HG03045 (cell line): ENCODE data around the gene FAAH.

Source experiments
- ATAC-seq: cut with Tn5 transposase; IDR thresholded peaks from one replicate; pipeline ENCODE4 v1.9.1; 2021; ENCODE audit warnings: mild to moderate bottlenecking, moderate library complexity; ENCODE audit not compliant: unreplicated experiment

FAAH gene

DNA sequence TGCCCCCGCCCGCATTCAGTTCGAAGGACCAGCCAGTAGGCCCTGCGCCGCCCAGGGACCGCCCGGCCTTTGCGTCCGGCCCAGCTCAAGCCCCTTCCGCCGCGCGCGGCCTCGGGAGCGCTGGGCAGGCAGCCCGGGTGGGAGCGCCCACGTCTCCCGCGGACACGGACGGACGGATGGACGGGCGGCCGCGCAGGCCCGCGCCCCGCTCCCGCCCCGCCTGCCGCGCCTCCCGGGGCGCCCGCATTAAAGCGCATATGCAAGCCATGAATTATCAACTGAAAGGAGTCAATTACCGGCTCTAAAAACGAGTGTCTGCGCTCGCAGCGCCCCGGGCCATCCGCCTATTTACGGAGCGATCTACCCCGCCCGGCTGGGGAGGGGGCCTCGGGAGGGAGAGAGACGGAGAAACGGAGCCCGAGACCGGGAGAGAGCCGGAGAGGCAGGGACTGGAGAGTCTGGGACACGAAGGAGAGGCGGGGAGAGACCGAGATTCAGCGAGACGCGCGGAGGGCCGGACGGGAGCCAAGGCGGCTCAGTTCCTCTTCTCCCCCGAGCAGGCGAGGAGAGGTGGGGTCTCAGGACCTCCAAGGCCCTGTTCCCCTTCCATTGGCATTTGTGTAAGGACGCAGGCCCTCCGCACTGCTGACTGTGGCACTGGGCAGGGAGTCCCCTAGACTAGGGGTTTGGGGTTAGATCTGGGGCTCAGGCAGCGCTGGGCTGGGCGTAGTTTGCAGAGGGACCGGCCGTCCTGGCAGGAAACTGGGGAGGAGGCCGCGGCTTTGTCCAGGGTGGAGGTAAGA lies 54.2 kb downstream of the FAAH start:
- ATAC-seq, result no peak

DNA sequence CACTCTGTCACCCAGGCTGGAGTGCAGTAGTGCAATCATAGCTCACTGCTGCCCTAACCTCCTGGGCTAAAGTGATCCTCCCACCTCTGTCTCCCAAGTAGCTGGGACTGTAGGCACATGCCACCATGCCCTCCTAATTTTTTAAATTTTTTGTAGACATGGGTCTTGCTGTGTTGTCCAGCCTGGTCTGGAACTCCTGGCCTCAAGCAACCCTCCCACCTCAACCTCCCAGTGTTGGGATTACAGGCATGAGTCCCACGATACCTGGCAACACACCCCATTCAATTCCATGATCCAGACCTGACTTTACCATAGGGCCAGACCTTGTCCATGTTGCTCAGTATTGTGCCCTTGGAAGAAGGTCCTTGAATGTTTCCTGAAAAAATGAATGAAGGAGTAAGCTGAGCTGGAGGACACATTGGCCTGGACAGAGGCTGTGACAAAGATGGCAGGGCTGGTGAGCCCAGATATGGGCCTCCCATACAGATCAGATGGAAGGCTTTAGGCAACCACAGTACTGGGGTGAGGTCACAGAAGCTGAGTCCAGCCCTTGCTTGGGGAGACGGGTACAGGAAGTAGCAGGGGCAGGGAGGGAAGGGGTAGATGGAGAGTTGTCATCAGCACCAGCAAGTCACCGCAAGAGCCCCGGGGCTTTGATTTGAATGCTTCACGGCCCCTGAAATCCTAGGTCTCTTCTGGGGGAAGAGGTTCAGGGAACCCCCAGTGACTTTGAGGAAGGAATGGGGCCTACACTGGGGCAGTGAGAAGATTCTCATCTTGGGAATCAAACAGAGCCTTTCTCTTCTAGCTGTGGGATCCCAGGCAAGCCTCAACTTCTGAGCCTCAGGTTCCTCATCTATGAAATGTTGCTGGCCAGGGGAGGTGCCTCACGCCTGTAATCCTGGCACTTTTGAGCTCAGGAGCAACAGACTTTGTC lies 55.4 kb downstream of the FAAH start:
- ATAC-seq, result no peak

DNA sequence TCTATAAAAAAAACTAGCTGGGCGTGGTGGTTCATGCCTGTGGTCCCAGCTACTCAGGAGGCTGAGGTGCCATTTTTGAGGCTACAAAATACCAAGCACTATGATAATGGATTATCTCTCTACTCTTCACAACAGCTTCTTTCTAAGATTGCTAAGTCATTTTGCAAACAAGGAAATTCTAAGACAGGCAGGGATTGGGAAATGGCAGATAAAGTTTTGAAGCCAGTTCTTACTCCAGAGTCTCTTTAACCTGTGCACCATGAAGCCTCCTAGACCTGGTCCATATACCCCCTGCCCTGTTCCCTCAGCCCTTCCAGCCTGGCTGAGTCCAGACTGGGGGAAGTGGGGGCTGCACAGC lies 56.0 kb downstream of the FAAH start:
- no peak for ATAC-seq

DNA sequence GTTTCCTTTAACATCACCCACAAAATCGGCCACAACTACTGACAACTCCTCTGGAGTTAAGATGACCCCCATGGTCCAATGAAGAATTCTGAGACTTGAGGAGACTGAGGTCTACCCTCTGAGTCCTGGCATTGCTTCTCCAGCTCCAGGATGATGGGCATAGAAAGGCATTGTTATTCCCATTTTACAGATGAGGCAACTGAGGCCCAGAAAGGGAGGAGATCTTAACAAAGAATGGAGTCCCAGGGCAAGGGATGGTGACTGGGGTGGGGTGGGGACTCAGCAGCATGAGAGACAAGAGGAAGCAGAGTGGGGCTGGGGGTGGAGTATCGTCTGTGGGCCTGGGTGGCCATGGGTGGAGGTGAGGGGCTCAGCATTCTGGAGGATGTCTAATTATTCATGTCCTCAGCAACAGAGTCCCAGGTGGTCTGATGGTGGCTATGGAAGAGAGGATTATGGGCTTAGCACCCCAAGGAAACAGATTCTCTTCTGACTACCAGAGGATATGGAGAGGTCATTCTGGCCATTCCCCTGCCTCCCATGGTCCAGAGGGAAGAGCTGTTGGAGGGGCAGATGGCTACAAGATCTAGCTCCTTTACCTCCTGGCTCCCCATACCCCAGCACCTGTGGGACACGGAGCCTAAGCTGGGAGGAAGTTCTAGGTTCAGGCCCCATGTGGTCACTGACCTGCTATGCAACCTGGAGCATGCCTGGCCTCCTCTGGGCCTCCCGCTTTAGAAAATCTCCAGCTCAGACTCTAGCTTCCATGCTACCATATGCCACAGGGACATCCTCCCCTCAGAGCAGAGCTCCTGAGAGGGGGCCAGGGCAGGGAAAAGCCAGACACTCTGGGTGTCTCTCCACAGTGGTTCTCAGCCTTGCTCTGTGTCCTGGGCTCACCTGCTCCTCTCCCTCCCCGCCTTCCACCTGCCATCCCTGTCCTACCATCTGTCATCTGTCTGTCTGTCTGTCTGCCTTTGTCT lies 58.1 kb downstream of the FAAH start:
- ATAC-seq, result no peak

DNA sequence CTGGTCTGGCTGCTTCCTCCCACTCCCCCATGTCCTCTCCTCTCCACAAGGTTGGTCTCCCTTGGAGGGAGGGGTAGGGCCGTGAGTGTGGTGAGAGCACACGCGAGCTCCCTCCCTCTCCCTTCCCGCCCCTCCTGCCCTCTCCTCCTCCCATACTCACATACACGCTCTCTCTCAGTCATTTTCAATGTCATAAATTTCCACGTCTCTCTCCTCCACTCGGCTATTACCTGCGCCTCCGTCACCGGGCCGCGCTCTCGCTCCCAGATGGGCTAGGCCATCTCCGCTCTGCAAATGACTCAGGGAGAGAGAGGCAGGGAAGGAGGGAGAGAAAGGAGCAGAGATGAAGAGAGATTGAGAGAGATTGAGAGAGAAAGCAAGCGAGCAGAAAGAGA lies 58.8 kb downstream of the FAAH start:
- ATAC-seq, result no peak

DNA sequence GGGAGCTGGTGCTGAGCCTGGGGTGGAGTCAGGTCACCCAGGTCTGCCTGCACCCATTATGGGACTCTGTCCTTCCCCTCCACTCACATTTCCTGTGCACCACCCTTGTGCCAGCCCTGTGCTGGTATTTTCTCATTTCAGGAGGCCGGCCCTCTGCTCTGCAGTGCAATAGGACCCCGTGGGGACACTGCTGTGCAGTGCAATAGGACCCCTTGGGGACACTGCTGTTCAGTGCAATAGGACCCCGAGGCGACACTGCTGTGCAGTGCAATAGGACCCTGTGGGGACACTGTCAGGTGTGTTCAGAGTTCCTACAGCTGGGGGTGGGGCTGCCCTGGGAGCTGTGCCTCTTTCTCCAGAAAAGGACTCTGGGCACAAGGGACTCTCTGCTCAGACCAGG lies 59.3 kb downstream of the FAAH start:
- ATAC-seq, result no peak

DNA sequence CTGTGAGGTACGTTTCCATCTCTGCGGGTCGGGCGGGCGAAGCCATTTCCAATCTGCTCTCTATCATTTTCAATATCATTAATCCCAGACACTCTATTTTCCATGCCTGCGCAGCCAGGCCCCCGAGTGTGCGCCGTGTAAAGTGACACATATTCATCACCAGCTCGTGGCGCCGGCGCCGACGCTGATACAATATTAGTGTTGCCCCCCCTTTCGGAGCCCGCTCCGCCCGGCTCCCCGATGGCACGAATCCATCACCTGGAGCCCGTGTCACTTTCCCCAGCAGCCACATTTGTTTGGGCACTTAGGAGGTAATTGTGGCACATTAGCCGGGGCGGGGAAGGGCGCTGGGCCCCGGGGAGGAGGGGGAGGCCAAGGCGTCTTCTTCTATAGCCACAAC lies 61.8 kb downstream of the FAAH start:
- ATAC-seq, result no peak

DNA sequence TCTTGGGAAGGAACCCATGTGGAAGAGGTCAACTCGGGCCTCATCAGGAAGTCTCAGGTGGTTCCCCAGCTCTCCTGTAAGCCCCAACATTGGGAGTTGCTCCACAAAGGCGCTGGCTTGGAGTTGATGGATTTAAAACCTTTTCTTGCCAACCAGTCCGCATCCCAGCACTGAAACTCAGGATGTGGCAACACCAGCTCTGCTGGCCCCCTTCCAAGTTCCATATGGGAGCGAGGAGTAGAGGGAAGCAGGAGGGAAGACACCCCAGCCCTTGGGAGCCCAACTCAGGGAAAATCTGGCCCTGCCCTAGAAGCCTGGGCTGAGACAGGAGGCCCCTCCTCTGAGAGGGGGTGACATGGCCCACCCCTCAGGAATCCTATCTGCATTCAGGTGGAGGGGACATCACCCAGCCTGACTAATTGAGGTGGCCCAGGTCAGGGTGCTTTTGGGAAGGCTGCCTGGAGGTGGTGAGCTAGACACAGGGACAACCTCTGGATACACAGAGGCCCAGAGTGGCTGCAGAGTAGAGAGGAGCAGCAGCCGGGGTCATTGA lies 62.4 kb downstream of the FAAH start:
- ATAC-seq, result no peak

DNA sequence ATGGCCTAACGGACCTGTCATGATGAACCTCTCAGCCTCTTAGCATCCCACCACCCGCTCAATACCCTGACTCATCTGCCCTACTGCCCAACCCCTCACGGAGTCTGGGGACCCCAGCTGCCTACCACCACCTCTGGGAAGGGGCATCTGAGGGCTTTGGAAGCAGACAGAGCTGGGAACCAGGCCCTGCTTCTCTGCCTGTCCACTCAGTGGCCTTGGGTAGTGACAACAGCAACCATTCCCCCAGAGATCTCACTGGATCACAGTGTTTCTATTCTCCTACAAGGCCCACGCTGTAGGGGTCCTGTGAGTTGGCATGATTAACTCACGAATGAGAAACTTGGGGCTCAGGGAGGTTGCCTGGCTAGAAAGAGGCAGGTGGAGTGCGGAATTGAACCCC lies 63.1 kb downstream of the FAAH start:
- no peak for ATAC-seq

DNA sequence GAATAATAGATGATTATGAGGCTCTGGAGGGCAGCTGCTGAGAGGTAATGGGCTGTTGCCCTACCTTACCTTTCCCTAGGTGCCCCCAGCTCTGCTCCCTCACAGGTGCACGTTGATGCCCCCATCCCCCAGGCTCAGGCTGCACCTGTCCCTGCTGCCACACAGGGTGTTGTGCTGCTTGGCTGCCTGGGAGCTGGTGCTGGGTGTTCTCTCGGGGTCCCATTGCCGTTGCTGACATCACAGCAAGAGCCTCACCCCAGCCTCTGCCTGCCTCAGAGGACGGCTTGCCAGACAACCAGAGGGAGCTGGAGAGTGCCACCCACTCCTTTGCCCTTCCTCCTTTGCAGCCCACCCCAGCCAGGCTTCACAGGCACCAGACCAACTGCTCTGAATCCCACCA lies 64.1 kb downstream of the FAAH start:
- ATAC-seq, result no peak

DNA sequence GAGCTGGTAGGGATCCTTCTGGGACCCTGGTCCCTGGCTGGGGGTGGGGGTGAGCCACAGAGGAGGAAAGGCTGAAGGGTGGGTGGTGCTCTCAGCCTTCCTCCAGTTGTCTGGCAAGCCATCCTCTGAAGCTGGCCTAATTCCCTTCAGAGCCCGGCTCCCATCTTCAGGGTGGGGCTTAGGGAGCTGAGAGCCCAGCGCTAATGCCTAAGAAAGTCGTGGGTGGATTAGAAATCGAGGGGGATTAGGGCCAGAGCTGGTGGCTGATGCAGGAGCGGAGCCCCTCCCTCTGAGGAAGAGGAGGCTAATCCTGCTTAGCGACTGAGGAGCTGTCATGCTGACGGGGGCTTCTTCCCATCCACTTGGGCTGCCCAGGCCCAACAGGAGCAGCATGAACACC lies 64.7 kb downstream of the FAAH start:
- no peak for ATAC-seq

DNA sequence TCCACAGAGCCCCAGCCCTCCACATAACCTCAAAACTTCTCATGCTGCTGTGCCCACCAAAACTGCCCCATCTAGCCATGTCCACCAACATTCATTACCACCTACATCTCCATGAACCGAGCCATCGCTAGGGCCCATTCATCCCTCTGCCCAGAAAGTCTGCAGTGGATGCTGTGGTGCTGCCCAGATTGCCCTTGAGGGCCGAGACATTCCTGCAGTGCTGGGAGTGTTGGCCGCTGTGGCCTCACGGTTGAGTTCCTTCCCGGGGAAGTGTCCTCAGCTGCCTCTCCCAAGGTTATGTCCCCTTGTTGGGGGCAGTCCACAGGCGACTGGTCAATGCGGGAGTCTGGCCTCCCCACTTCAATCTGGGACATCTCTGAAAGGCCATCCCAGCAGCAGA lies 65.2 kb downstream of the FAAH start:
- ATAC-seq, result no peak

DNA sequence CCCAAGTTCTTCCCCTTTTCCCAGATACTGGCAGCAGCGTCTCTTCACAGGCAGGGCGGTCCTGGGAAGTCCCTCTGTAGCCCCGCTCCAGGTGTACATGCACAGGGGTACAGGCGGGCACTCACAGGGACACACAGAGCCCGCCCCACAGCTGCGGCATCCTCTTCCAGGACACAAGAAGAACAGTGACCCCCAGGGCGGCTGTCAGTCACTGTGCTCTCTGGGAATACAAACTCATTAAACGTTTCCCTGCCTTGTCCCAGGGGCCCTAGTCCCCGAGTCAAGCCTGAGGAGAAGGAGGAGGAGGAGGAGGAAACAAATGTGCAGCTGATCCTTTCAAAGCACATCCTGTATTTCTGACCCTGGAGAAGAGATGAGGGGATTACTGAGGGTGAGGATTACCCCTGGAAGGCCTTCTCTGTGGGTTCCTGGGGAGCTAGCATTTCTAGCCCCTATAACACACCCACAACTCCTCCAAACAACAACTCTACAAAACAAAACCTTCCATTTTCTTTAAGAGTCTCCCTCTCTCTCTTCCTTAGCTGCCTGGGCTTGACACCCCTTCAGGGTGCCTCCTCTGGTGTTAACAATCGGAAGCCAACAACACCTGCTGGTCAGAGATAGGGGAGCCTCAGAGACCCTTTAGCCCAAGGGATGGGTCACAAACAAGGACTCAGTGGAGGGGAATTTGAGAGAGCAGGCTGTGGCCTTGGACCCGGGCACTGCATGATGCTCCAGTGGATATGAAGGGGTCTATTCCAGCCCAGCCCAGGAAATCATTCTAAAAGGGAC lies 67.1 kb downstream of the FAAH start:
- ATAC-seq, result no peak

DNA sequence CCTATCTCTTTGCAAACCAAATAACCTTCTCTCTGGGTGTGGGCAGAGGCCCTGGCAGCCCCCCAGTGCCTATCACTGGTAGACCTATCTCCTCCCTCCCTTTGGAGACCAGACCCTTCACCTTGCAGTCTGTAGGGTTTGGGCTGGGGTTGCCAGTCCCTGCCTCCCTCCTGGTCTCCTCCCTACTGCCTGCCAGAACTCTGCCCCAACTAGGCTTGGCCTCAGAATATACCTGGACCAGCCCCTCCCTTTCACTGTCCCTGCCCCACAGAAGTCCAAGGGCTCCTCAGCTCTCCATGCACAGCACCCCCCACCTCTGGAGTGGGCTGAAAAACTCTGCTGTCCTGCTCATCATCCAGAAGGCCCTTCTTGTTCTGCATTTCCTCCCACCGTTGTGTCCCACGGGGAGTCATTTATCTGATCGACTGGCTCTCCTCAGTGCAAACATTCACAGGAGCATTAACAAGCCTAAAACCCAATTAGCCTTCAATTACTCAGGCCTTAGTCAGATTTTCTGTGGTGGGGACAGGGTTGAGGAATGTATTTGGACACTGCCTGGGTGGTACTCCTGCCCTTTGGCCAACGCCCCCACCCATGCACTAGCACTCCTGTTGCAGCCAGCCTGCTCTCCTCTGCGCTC lies 67.8 kb downstream of the FAAH start:
- ATAC-seq, result no peak
